ENCODE measurements around the gene LIME1.

DNA sequence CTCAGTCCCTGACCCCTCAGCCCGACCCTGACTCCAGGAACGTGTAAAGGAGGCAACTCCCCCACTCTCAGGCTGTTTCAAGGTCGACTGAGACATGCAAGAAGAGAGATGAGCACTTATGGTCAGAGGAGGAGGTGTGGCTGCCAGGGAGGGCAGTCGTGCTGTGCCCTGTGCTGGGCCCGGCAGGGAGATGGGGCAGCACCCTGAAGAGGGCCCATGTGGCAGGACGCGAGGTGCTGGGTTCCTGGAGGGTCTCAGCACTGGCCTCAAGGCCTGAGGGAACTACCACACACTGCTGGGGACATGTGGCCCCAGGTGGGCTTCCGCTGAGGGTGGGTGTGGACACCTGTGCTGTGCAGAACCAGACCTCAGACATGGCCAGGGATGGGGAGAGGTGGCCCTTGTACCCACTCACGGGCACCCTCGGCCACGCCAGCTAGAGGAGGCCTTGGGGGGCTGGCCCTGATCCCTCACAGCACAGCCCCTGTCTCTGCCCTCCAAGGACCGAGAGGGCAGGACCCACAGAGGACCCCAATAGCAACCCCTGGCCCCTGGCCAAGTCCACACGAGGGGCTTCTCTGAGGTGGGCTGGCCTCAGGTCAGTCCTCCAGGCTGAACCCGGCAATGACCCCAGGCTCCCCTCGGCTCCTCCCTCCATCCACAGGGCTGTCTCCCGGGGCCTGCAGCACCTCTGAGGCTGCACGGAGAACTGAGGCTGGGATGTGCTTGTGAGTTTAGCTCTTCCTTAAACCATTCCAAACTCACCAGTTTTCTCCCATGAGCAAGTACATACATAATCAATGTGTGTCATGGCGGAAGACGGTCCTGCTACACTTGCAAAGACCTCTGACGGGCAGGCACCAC is 11.8 kb downstream of the LIME1 start:
- TF ChIP-seq, protein P1, sequence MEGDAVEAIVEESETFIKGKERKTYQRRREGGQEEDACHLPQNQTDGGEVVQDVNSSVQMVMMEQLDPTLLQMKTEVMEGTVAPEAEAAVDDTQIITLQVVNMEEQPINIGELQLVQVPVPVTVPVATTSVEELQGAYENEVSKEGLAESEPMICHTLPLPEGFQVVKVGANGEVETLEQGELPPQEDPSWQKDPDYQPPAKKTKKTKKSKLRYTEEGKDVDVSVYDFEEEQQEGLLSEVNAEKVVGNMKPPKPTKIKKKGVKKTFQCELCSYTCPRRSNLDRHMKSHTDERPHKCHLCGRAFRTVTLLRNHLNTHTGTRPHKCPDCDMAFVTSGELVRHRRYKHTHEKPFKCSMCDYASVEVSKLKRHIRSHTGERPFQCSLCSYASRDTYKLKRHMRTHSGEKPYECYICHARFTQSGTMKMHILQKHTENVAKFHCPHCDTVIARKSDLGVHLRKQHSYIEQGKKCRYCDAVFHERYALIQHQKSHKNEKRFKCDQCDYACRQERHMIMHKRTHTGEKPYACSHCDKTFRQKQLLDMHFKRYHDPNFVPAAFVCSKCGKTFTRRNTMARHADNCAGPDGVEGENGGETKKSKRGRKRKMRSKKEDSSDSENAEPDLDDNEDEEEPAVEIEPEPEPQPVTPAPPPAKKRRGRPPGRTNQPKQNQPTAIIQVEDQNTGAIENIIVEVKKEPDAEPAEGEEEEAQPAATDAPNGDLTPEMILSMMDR (IDR thresholded peaks at IDR 0.05; ENCODE audit: low read depth, low read length, missing input control) = no peak
- TF ChIP-seq YY1 (IDR thresholded peaks at IDR 0.05) = no peak
- TF ChIP-seq MAX (IDR thresholded peaks at IDR 0.05) = no peak
- no peak for TF ChIP-seq RXRA (IDR thresholded peaks at IDR 0.05)
- no peak for TF ChIP-seq ZBTB33 (IDR thresholded peaks at IDR 0.05)
- TF ChIP-seq TAF1 (conservative IDR thresholded peaks at IDR 0.05) = no peak
- TF ChIP-seq RAD21 (IDR thresholded peaks at IDR 0.05) = no peak
- no peak for TF ChIP-seq GABPA (IDR thresholded peaks at IDR 0.05 in 1 of 2, conservative IDR thresholded peaks at IDR 0.05 in 1 of 2)
- no peak for TF ChIP-seq REST (IDR thresholded peaks at IDR 0.05)
- TF ChIP-seq ATF3 (IDR thresholded peaks at IDR 0.05) = no peak

Measured in liver (tissue), 3 donors.